Stimulated activated CD8-positive, alpha-beta memory T cell treated with anti-CD3 and anti-CD28 coated beads, Interleukin-4, amount 100 ng/mL, for 4 hours (primary cell): Measurements from ENCODE around the gene SNX11.

Source experiments
- DNase-seq, 2 donors: peaks; one replicate each; pipeline ENCODE4 v3.0.0-alpha.2; 2020; ENCODE audit warnings: low read depth in 2 of 2, low spot score in 1 of 2

Gene SNX11

DNA sequence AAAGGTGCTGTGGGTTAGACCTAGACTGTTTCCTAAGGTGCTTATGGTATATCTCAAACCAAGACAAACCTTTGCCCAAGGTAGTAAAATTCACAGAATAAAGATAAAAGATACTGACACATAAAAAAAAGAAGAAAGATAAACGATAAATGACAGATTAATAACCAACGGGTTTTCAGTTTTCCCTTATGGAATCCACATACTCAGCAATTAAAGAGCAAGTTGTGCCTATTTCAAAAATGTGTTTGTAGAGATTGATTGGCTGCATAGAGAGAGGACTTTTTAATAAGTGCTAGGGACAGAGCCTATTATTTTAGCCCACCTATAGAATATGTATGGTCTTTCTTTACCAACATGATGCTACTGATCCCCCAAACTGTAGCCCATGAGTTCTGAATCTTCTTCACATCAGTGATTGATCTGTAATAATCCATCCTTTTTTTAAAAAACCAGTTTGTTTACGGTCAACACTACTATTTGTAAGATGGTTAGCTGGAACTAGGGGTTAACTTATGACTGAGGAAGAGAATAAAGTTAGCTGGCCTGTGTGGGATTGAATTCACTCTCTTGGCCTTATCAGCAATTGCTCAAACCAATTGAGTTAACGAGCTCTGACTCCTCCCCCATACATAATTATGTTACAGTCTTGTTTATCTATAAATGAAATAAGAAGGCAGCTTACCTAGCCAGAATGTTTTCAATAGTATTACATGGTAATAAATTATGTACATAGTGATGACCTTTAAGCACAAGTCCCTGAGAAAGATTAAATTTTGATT lies 53.8 kb downstream of the SNX11 start:
- DNase-seq: no peak

DNA sequence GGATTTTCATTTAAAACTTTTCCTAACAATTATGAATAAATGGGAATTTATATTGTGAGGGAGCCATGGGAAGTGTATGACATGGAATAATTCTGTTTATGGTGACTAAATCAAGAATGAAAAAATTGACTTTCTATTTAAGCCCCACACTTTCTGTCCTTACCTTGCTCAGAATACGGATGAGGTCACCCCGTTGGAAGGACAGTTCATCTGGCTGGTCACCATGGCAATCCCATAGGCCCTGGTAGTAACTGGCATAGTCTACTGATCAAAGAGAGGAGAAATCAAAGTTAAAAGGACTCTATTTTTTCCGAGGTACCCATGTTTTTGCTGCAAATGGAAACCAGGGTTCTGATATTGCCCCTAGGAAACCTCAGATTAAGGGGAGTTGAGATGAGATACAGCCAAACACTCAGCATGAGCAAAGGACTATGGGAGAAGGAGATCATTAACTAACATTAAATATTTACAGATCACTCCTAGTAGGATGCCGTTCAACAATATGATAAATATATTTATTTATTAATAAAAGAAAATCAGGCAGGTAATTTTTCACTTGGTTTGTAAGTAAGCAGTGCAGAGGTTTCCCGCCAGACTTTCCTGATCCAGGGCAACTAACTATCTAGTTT lies 54.9 kb downstream of the SNX11 start:
- DNase-seq: no peak

DNA sequence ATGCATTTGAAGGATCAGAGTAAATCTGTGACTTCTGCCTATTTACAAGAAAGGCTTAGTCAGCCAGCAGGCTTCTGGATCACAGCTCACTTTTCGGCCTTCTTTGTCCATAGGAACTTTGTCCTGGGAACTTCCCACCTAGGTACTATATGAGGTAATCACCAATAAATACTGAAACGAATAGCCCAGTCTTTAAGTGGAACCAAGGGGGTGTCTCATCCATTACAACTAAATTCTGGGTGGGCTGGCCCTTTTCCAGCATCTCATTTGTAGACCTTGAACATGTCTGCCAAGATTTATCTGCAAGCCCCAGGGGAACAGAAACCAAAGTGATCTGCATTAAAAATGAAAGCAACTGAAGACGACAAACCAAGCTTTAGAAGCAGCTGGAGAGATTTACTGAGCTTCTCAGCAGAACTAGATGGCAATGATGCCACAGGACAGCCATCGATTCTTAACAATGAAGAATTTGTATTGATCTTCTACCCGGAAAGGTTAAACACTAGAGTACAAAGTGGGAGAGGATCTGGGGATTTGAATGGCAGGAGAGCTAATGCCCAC lies 55.5 kb downstream of the SNX11 start:
- DNase-seq: no peak

DNA sequence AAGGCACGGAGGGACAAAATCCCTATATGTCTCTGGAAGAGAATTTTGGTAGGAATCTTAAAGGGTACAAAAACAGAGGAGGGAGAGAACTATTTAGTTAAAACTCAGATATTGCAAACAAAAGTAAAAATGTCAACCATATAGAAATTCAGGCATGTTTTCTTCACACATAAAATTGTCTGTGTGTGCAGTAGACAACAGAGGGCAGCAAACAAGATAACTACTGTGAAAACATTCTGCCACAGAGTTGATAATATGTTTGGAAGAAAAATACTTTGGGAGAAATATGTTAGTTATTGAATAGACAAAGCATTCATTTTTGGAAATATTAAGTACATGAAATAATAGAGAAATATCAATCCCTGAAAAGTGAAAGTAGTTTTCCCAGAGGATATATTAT lies 56.2 kb downstream of the SNX11 start:
- no peak for DNase-seq

DNA sequence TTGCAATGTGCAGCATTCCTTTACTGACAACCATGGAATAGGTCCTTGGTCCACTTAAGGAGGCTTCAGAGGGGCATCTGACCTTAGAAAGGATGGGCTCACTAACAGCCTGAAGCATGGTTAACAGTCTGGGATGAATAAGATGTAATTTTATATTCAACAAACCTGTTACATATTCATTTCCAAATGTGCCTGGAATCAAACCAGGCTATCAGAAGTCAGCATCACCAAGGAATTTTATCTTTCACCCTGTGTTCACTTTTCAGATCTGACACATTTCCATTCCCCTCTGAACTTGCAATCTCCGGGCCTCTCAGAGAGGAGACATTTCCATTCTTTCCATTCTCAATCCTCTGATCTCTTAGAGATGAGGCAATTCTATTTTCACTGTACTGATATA lies 62.4 kb downstream of the SNX11 start:
- DNase-seq: no peak
